Muscle of back (tissue), 11 donors: ENCODE results near the gene ACOT6. TPM values are rescaled to one million over a fixed set of nuclear protein-coding genes. Genes with fewer than 3 reads are reported as not detected.
"Not testable (repeated sequence)": the region's sequence is repeated elsewhere in the genome, so short reads cannot be mapped to it uniquely, and the experiment has no call there.

Experiments
- DNase-seq, 3 donors: peaks; one replicate each; pipeline versions ENCODE4 v3.0.0 to v3.0.0-alpha.2; 2013
- polyA plus RNA-seq, 10 donors: library from polyadenylated mRNA; unstranded; fragments of 120-200 nt; gene quantifications; one replicate each; pipeline ENCODE4 v1.2.1, GENCODE V29; 2013; ENCODE audit not compliant: insufficient read length in 10 of 10

Gene ACOT6
- polyA plus RNA-seq, 10 donors, result 0.20 TPM; not detected in 9

GRCh38 chr14:73594491-73594890 is 17.8 kb upstream of the ACOT6 start:
- no peak for DNase-seq

GRCh38 chr14:73599499-73599898 is 12.8 kb upstream of the ACOT6 start:
- DNase-seq, result no peak

- DNase-seq, result no peak
Measured at GRCh38 chr14:73602994-73603393, 9.3 kb upstream of the ACOT6 start.

GRCh38 chr14:73606271-73606670 is 6.0 kb upstream of the ACOT6 start:
- no peak for DNase-seq

- no peak for DNase-seq
Measured at GRCh38 chr14:73607241-73607640, 5.1 kb upstream of the ACOT6 start.

GRCh38 chr14:73610687-73611086 is 1.6 kb upstream of the ACOT6 start:
- peak in 1 of 3 donors; percentile 14 for DNase-seq

- DNase-seq, result no peak
Measured at GRCh38 chr14:73613046-73613383, 698 bp downstream of the ACOT6 start.

- DNase-seq, result no peak
Measured at GRCh38 chr14:73613419-73613963, 1.2 kb downstream of the ACOT6 start.

- no peak for DNase-seq
Measured at GRCh38 chr14:73616831-73617230, 4.5 kb downstream of the ACOT6 start.

GRCh38 chr14:73619524-73619923 is 7.2 kb downstream of the ACOT6 start:
- no peak for DNase-seq

GRCh38 chr14:73620268-73620667 is 8.0 kb downstream of the ACOT6 start:
- DNase-seq, result no peak

- no peak for DNase-seq
Measured at GRCh38 chr14:73623504-73624054, 11.3 kb downstream of the ACOT6 start.

- DNase-seq, result peak in 2 of 3 donors; percentile 10 to 18
Measured at GRCh38 chr14:73625706-73626105, 13.4 kb downstream of the ACOT6 start.

GRCh38 chr14:73627151-73627558 is 14.8 kb downstream of the ACOT6 start:
- DNase-seq, result no peak

- DNase-seq, result no peak
Measured at GRCh38 chr14:73630009-73630780, 17.9 kb downstream of the ACOT6 start.

- peak; percentile 64 to 88 (median 72) for DNase-seq
Measured at GRCh38 chr14:73633116-73634010, 21.0 kb downstream of the ACOT6 start.

- DNase-seq, result peak in 2 of 3 donors; percentile 58 to 78
Measured at GRCh38 chr14:73634011-73634833, 21.9 kb downstream of the ACOT6 start.

GRCh38 chr14:73636355-73636754 is 24.0 kb downstream of the ACOT6 start:
- not testable (repeated sequence) for DNase-seq

GRCh38 chr14:73637830-73638229 is 25.5 kb downstream of the ACOT6 start:
- DNase-seq, result no peak

- no peak for DNase-seq
Measured at GRCh38 chr14:73640796-73641365, 28.6 kb downstream of the ACOT6 start.
